Measurements from ENCODE around the gene SMYD4.

The SMYD4 gene

GRCh38 chr17:1829592-1830257 is at the start of gene SMYD4, which contains the start of gene RPA1 (continued):
- TF ChIP-seq PRDM2 (tag by site-specific recombination; IDR thresholded peaks at IDR 0.05; ENCODE audit: borderline replicate concordance), result no peak
- no peak for TF ChIP-seq OSR2 (tag by site-specific recombination; IDR thresholded peaks at IDR 0.05)
- no peak for TF ChIP-seq PRDM10 (tag by site-specific recombination; IDR thresholded peaks at IDR 0.05)
- TF ChIP-seq ZEB2 (tag by site-specific recombination; IDR thresholded peaks at IDR 0.05), result peak; percentile 45; the same call in 1 of the 2 replicates
- TF ChIP-seq ZFP69B (tag by site-specific recombination; IDR thresholded peaks at IDR 0.05), result no peak
- TF ChIP-seq ZNF555 (tag by site-specific recombination; conservative IDR thresholded peaks at IDR 0.05), result no peak
- 0 out of 2 replicates have a peak, but pooled peaks have one; percentile 25 for TF ChIP-seq ZNF677 (tag by site-specific recombination; IDR thresholded peaks at IDR 0.05)
- TF ChIP-seq ZNF362 (tag by site-specific recombination; IDR thresholded peaks at IDR 0.05), result no peak
- peak; percentile 85 for TF ChIP-seq GLIS2 (tag by site-specific recombination; IDR thresholded peaks at IDR 0.05)
- TF ChIP-seq RBAK (tag by site-specific recombination; IDR thresholded peaks at IDR 0.05), result no peak
- TF ChIP-seq IKZF3 (tag by site-specific recombination; IDR thresholded peaks at IDR 0.05), result 0 out of 2 replicates have a peak, but pooled peaks have one; percentile 19
- TF ChIP-seq ZNF24 (tag by site-specific recombination; IDR thresholded peaks at IDR 0.05), result no peak
- no peak for TF ChIP-seq ZNF211 (tag by site-specific recombination; IDR thresholded peaks at IDR 0.05; ENCODE audit: low read depth)
- TF ChIP-seq SP3 (tag by site-specific recombination; IDR thresholded peaks at IDR 0.05), result peak; percentile 38; the same call in 1 of the 2 replicates
- no peak for TF ChIP-seq ZNF132 (tag by site-specific recombination; IDR thresholded peaks at IDR 0.05; ENCODE audit: borderline replicate concordance)
- TF ChIP-seq ZNF311 (tag by site-specific recombination; IDR thresholded peaks at IDR 0.05; ENCODE audit: borderline replicate concordance), result no peak
- no peak for TF ChIP-seq ZNF626 (tag by site-specific recombination; IDR thresholded peaks at IDR 0.05)
- no peak for TF ChIP-seq ELK4 (IDR thresholded peaks at IDR 0.05; ENCODE audit: borderline replicate concordance, low read depth, low read length)
- TF ChIP-seq ZBTB8A (tag by site-specific recombination; IDR thresholded peaks at IDR 0.05), result peak; percentile 100
- no peak for TF ChIP-seq ZNF23 (tag by site-specific recombination; IDR thresholded peaks at IDR 0.05; ENCODE audit: borderline replicate concordance)
- TF ChIP-seq ZNF2 (tag by site-specific recombination; IDR thresholded peaks at IDR 0.05), result no peak
- no peak for TF ChIP-seq ZNF16 (tag by site-specific recombination; IDR thresholded peaks at IDR 0.05; ENCODE audit: low read depth)
- TF ChIP-seq ZBTB26 (tag by site-specific recombination; optimal IDR thresholded peaks at IDR 0.05), result peak; percentile 88
- TF ChIP-seq ZNF629 (tag by site-specific recombination; IDR thresholded peaks at IDR 0.05), result no peak
- TF ChIP-seq ZNF175 (tag by site-specific recombination; IDR thresholded peaks at IDR 0.05), result no peak

All from HEK293 (cell line).